ENCODE results near the gene AFF1.

DNA sequence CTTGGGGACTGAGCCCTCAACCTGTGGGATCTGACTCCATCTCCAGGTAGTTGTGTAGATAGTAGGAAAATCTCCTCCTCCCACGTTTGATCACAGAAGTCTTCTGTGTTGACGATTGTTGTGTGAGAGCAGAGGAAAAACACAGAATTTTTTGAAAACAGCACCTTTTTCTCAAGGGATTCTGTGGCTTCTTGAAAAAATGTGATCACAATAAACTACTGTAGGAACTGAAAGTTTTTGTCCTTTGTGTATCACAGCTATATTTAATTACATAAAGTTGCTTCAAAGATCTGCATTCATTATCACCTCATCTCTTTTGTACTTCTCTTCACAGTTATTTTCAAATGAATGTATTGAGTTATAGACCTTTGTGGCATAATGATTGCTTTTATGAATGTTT is 85.1 kb downstream of the AFF1 start:
- TF ChIP-seq, protein P1, sequence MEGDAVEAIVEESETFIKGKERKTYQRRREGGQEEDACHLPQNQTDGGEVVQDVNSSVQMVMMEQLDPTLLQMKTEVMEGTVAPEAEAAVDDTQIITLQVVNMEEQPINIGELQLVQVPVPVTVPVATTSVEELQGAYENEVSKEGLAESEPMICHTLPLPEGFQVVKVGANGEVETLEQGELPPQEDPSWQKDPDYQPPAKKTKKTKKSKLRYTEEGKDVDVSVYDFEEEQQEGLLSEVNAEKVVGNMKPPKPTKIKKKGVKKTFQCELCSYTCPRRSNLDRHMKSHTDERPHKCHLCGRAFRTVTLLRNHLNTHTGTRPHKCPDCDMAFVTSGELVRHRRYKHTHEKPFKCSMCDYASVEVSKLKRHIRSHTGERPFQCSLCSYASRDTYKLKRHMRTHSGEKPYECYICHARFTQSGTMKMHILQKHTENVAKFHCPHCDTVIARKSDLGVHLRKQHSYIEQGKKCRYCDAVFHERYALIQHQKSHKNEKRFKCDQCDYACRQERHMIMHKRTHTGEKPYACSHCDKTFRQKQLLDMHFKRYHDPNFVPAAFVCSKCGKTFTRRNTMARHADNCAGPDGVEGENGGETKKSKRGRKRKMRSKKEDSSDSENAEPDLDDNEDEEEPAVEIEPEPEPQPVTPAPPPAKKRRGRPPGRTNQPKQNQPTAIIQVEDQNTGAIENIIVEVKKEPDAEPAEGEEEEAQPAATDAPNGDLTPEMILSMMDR (IDR thresholded peaks at IDR 0.05; ENCODE audit: insufficient read depth, low read depth, low read length): no peak
- TF ChIP-seq EZH2 (IDR thresholded peaks at IDR 0.05; ENCODE audit: insufficient read depth, low read length): no peak
